HG02678 (cell line): ENCODE data around the gene NOS2.

Experiments
- ATAC-seq: cut with Tn5 transposase; IDR thresholded peaks from one replicate; pipeline ENCODE4 v1.9.1; 2021; ENCODE audit warnings: mild to moderate bottlenecking, moderate library complexity; ENCODE audit not compliant: unreplicated experiment

The NOS2 gene

GRCh38 chr17:27821318-27821717 lies 21.0 kb upstream of the NOS2 start:
- ATAC-seq = no peak

DNA sequence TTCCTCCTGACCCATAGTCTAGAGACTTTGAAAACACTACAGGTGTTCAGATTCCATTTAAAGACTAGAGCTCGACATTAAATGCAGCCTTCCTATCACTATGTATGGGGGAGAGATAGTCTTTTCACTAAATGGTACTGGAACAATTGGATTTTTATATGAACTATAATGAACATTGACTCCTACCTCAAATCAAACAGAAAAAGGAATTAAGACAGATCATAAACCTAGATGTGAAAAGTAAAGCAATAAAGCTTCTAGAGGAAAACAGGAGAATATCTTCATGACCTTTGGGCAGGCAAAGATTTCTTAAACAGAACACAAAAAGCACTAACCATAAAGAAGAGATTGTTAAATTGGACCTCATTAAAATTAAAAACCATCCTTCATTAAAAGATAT lies 18.8 kb upstream of the NOS2 start:
- ATAC-seq = no peak

GRCh38 chr17:27818401-27819105 lies 18.2 kb upstream of the NOS2 start:
- no peak for ATAC-seq

DNA sequence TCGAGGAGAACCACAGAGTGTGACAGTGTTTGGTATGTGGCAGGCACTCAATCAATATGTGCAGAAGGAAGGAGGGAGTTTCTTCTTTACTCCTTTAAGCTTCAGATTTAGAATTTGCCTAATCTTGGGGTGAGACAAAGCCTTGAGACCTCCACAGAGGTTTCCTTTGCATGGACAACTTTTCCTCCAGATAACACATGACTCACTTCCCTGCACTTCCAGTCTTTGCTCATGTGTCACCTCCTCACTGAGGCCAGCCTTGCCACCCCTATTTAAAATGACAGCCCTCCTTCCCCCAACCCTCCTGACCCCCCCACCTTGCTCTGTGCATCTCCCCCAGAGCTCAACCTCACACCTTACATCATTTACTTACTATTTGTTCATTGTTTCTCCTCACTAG lies 17.4 kb upstream of the NOS2 start:
- ATAC-seq = no peak

- no peak for ATAC-seq
Measured at GRCh38 chr17:27816946-27817345, 16.6 kb upstream of the NOS2 start.

- ATAC-seq = no peak
Measured at GRCh38 chr17:27811961-27812360, 11.6 kb upstream of the NOS2 start.

DNA sequence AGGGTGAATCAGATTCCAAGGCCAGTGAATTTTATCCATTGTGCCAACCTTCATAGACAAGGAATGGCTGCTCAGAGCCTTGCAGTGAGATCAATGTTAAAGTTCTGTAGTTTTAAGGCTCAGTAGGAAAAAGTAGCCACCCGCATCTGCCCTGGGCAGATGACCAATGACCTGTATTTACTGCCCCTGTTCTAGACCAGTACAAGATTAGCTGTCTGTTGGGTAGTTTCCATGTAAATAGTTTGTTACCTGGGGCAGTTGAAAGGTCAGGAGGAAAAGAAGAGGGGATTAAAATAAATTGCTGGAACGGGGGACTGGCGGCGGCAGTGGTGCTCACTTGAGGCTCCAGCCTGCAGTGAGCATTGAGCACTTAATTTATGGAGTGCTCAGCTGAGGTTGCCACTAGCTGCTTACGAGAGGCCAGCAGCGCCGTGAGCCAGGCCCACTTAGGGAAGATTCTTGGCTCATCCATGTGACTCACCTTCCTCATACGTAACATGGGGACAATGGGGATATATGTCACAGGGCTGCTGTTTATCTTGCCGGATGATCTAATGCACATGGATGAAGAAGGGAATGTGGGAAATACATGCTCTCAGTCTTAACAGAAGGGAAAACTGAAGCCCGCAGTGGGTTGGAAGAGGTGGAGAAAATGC lies 10.7 kb upstream of the NOS2 start:
- no peak for ATAC-seq

DNA sequence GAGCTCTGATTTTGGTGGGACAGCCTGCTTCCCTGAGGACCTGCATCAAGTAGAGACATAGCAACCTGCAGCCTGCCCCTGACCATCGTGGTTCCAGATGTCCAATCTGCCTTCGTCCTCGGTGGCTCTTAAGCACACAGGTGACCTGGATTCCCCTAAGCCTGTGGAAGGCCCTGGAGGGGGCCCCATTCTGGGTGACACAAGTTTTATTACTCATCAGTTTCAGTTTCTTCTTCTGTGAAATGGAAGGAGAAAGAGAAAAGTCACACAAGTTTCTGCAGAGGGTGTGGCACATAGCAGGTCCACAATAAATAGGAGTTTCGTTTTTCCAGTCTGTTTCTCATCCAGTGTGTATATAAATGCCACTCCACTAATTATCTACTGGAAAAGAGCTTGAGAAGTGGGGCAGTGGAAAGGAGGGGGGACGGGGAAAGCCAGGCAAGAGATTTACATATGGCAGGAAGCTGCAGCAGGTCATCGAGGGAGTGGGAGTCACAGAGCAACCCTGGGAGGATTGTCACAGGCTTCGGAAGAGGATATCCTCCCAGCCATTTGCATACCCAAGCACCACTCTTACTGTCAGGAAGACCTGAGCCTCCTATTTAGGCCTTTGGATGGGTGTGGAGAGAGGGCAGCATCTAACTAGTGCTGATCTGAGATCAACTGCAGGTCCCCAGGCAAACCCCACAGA lies 10.0 kb upstream of the NOS2 start:
- ATAC-seq = peak; percentile 31

DNA sequence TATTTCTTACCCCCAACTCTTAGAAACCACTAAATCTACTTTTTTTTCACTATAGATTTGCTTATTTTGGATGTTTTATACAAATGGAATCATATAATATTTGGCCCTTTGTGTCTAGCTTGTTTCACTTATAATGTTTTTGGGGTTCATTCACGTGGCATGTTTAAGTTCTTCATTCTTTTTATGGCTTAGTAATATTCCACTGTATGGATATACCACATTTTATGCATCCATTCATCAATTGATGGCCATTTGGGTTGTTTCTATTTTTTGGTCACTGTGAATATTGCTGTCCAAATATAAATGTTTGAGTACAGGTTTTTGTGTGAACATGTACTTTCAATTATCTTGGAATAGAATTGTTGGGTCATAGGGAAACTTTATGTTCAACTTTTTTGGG lies 9.2 kb upstream of the NOS2 start:
- no peak for ATAC-seq

DNA sequence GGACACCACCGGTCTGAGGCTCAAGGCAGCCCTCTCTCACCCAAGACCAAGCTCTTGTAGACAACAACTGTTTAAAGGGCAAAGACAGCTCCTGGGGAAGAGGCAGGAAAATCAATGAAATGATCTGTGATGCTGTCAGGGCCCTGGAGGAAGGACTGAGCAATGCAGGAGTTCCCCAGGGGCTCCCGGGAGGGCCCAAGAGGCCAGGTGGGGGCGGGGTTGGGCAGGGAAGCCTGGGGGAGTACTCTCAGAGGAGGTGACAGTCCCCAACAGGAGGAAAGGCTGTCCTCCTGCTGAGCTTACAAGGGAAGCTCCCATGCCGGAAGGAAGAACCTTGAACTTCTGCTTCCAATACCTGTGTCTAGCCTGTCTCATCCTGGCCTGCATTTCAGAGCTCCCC lies 8.3 kb upstream of the NOS2 start:
- no peak for ATAC-seq

DNA sequence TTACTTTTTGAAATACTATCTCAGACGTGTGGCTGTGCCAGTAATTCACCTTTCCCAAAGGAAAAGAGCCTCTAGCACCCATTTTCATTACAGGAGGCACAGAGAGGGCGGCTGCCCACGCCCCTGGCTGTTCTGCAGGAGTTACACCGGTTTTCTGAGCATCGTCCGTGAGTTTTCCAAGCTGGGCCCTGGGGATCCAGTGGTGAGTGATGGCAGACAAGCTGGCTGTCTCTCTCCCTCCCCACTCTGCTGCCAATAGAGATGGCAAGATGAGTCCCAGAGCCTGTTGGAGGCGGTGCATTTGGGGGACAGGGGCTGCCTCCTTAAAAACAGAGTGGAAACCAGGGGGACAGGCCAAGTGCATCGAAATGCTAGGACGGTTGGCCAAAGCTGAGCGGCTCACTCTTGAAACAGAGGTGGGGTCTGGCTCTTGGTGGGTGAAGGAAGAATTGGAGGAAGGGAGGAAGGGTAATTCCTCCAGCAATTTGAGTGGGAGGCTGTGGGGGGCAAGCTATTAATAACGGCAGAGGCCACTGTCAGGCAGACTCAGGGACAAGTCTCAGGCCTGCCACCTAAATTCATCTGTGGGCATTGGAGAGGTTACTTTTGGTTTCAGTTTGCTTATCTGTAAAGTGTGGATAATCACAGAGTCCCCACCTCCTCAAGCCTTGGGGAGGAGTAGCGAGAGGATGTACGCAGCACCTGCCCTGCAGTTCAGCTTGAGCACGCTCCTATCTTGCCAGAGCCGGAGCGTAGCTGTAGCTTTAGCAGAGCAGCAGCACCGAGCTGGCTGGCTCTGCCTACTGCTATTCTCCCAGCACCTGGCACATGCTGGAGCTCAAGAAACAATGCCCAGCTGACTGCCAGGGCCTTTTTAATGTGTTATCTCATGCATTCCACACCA lies 7.5 kb upstream of the NOS2 start:
- peak; percentile 79 for ATAC-seq

GRCh38 chr17:27805520-27806146 lies 5.3 kb upstream of the NOS2 start:
- peak; percentile 48 for ATAC-seq

DNA sequence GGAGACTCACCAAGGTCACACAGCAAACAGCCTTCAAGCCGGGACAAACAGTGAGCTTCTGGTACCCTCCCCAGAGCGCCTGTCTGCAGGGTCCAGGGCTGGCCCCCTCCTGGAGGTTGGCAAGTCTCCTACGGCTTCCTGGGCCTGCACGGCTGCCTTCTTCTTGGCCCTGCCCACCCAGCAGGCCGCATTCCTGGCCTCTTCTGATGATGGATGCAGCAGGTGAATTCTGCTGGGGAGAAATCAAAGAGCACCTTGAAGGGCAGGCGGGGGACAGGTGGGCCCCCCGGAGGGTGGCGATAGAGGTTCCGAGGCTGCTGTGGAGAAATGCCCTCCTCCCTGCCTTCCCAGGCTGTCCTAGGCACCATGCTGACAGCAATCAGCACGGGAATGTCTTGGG lies 3.8 kb upstream of the NOS2 start:
- no peak for ATAC-seq

- no peak for ATAC-seq
Measured at GRCh38 chr17:27802962-27803680, 2.8 kb upstream of the NOS2 start.

- no peak for ATAC-seq
Measured at GRCh38 chr17:27802033-27802432, 1.7 kb upstream of the NOS2 start.

GRCh38 chr17:27798376-27798775 lies 2.0 kb downstream of the NOS2 start:
- ATAC-seq = no peak

DNA sequence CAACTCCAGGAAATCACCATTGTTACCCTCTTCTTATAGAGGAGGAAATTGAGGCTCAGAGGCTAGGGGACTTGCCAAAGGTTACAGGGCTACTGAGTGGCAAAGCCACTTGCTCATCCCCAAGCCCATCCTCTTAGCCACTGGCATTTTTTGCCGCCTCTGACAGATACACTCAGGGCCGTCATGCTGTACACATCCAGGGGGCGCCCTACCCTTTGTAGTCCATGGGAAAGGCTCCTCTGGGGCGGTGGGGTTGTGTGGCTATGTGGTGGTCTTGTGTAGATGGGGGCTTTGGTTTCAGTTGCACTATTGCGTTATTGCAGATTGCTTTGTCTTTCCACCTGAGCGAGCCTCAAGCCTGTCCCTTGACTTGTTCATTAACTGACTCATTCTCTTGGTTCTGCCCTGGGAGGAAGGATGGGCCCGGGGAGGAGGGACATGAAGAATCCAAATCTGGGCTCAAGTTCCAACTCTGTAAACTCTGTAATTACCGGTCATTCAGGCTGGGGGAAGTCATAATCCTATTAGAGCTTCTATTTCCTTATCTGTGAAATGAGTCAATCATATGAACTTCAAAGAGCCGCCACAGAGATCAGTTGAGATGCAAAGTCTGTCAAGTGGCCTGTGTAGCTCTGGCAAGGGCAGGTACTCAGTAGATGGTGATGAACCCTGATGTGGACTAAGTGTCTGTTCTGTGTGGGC lies 2.8 kb downstream of the NOS2 start:
- no peak for ATAC-seq

DNA sequence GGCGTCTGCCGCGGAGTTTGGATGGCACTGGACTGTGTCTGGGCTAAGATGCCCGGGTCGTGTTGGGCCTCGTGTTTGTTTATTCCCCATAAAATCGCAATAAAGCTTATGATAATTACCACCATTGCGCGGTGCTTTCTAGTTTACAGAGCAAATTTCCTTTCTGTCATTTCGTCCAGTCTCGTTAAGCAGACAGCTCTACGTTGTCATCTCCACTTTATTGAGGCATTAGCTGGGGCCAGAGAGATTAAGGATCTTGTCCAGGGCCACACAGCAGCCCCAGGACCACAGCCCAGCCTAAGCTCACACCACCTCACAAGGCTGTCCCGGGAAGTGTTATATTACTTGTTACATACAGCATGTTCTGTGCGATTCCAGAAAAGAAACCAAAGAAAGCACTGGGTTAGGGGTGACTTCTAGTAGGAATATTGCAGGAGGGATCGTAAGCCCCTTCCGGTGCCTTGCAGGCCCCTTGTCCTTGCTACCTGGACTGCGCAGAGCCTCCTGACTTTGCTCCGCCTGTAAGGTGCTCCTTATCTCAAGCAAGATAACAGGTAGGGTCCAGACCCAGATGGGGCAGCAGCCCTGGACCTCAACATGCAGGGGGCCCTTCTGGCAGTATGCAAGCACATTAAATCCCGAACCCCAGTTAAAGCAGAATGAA lies 6.3 kb downstream of the NOS2 start:
- no peak for ATAC-seq
